Pancreas (tissue), 10 donors: ENCODE measurements around the gene OPA1. TPM values are rescaled to one million over a fixed set of nuclear protein-coding genes. Genes with fewer than 3 reads are reported as not detected.

ENCODE experiments used
- ATAC-seq, 4 donors: fragments of 200-7000 bp; cut with Tn5 transposase; one replicate each; pipeline versions ENCODE4 v1.8.0 to v1.9.1; 2020; ENCODE audit warnings: mild to moderate bottlenecking in 4 of 4, moderate library complexity in 4 of 4
- DNase-seq, 6 donors: peaks; one replicate each; pipeline ENCODE4 v3.0.0-alpha.2; 2020
- FAIRE-seq: peaks from 2 replicates; lab custom pipeline; 2012; peaks lifted over from hg19 to GRCh38; lab: Jason Lieb, UNC
- H3K27ac ChIP-seq, 4 donors: fragments of 200-600 bp; sonication (generic); 1 replicate in 3 of 4; 2 replicates in 1 of 4; pipeline versions ENCODE4 v1.5.0 to v1.8.0; 2020
- H3K27me3 ChIP-seq, 4 donors: fragments of 200-600 bp; one replicate each; pipeline ENCODE4 v1.8.0; 2021
- H3K36me3 ChIP-seq, 3 donors: fragments of 200-600 bp; sonication (generic) in 1 of 3; one replicate each; pipeline versions ENCODE4 v1.5.0 to v1.8.0; 2020 to 2021
- H3K4me1 ChIP-seq, 3 donors: fragments of 200-600 bp; one replicate each; pipeline ENCODE4 v1.8.0; 2021
- H3K4me3 ChIP-seq, 4 donors: fragments of 200-600 bp; sonication (generic) in 2 of 4; one replicate each; pipeline versions ENCODE4 v1.5.0 to v1.8.0; 2020 to 2021
- H3K9me3 ChIP-seq, 4 donors: fragments of 200-600 bp; one replicate each; pipeline ENCODE4 v1.8.0; 2021
- WGBS, 2 donors: extraction: QIAGEN DNeasy Blood & Tissue Kit; methylation state at CpG; one replicate each; pipeline ENCODE4 v1.1.7; 2013; 5-methylcytosine and 5-hydroxymethylcytosine counted together
- intact Hi-C, 3 donors: fragments of 100-400 bp; cut with DNase I; formaldehyde crosslinking; loops; one replicate each; pipeline versions ENCODE4 v1.11.1 to v1.14.2; 2022
- polyA plus RNA-seq, 2 donors: library from polyadenylated mRNA; stranded (reverse); fragments of 200-250 nt; gene quantifications; one replicate each; pipeline ENCODE4 v1.2.3, GENCODE V29; 2013
- total RNA-seq, 6 donors: library from RNA; stranded (reverse); fragmentation: NEBNext Ultra II Directional in 4 of 6; extraction: Animal tissue kit (Norgen Biotek cat#: 25700) in 4 of 6; gene quantifications; one replicate each; pipeline versions ENCODE4 v1.2.1 to v1.2.4, GENCODE V29; 2021 to 2023
- TF ChIP-seq, protein P1 (sequence below), 4 donors: fragments of 200-600 bp; sonication (generic) in 3 of 4; IDR thresholded peaks; one replicate each; pipeline versions ENCODE4 v1.5.0 to v1.8.0; 2021; ENCODE audit warnings: antibody characterized with exemption in 4 of 4
- donor health status: healthy with polysubstance abuse.
- donor health status: DM: no; HTN: no; CAD: no; lungs with moderate emphysema.
- donor health status: DM: no; HTN: no; CAD: no.
- donor health status: control.
- donor health status: control.
- donor health status: Bipolar disorder and iron deficiency.
- donor health status: DM: yes; HTN: yes; CAD: no.
- donor health status: DM: no; HTN: no; CAD: no.
- donor health status: DM: no; HTN: no; CAD: no.
- donor health status: DM: yes; HTN: yes; CAD: no.

The OPA1 gene
- total and polyA plus RNA-seq, 8 donors: 6.3 to 31.7 (median 23.7) TPM

DNA sequence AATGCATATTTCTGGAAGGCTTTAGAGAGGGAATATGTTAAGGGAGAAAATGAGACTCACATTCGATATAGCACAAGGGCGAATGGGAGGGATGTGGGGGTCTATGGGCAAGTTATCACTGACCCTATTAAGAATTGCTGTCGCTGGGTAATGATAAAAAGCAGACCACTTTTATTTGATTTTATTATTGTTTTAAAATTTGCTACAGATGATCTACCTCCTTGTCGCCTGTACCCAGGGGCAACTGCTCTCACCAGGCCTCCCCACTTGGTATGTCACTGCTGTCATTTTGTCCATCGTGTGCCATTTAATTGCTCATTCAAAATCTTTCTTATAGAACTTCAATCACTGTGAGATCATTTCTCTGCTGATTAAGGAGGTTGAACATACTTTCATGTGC is 153.8 kb downstream of the OPA1 start:
- no peaks in the 10 kb centered on the region for H3K27me3 ChIP-seq
- intact Hi-C loops: no loop called here
- H3K9me3 ChIP-seq: no peaks in the 10 kb centered on the region
- TF ChIP-seq, protein P1, sequence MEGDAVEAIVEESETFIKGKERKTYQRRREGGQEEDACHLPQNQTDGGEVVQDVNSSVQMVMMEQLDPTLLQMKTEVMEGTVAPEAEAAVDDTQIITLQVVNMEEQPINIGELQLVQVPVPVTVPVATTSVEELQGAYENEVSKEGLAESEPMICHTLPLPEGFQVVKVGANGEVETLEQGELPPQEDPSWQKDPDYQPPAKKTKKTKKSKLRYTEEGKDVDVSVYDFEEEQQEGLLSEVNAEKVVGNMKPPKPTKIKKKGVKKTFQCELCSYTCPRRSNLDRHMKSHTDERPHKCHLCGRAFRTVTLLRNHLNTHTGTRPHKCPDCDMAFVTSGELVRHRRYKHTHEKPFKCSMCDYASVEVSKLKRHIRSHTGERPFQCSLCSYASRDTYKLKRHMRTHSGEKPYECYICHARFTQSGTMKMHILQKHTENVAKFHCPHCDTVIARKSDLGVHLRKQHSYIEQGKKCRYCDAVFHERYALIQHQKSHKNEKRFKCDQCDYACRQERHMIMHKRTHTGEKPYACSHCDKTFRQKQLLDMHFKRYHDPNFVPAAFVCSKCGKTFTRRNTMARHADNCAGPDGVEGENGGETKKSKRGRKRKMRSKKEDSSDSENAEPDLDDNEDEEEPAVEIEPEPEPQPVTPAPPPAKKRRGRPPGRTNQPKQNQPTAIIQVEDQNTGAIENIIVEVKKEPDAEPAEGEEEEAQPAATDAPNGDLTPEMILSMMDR (IDR thresholded peaks at IDR 0.05): no peak
- no peak for ATAC-seq
- FAIRE-seq: no peak
- no peak overlapping the region for H3K4me3 ChIP-seq
- peaks cover 13 to 29% (median 18%) of the 10 kb centered on the region in 3 donors for H3K4me1 ChIP-seq
- H3K27ac ChIP-seq: no peak overlapping the region
- 91 to 97% methylated on average over 5 of the region's 5 CpGs for WGBS, 2 donors
- no peak for DNase-seq
- no peaks in the 10 kb centered on the region for H3K36me3 ChIP-seq

Other genes starting within 250 kb of the OPA1 start
- under 1 TPM; 0.08 to 0.16 (median 0.14) TPM for gene ATP13A5, start 214.5 kb upstream of the OPA1 start, total RNA-seq
- gene ATP13A5, start 214.5 kb upstream of the OPA1 start, polyA plus RNA-seq: under 1 TPM; 0.11 to 0.38 TPM
- gene ATP13A4, start 38.3 kb upstream of the OPA1 start, total RNA-seq: 10 to 100 TPM in 3 of 6 donors, 1 to 10 TPM in 3; 6.7 to 15.7 (median 9.8) TPM
- 10 to 100 TPM in 1 of 2 donors, 1 to 10 TPM in 1; 5.7 to 13.3 TPM for gene ATP13A4, start 38.3 kb upstream of the OPA1 start, polyA plus RNA-seq